K562 (cell line): ENCODE results near the gene TEDDM1. TPM values are rescaled to one million over a fixed set of nuclear protein-coding genes. Genes with fewer than 3 reads are reported as not detected.

ENCODE experiments used
- ATAC-seq: fragments of 200-7000 bp; cut with Tn5 transposase; 3 replicates; pipeline ENCODE4 v1.9.1; 2020; ENCODE audit warnings: moderate library complexity
- BruUV-seq: library from RNA; stranded (reverse); fragments of 400-500 nt; replicated peaks from 2 replicates; lab custom pipeline; 2021; lab: Mats Ljungman, UMichigan
- CTCF ChIA-PET: fragments of 300-600 bp; formaldehyde crosslinking; extraction: SDS; loops from one replicate; lab custom pipeline; 2021; ENCODE audit warnings: low intra/inter-chr PET ratio; lab: Yijun Ruan, JAX
- POLR2A ChIA-PET: fragments of 300-600, 350-650 bp; sonication (Branson Sonifier 250); formaldehyde crosslinking; extraction: SDS; loops from one replicate; lab custom pipeline; 2021; ENCODE audit warnings: antibody characterized with exemption, inconsistent platforms; lab: Yijun Ruan, JAX
- DNase-seq, 4 experiments: peaks; one replicate each; pipeline versions ENCODE4 v3.0.0 to v3.0.0-alpha.2; 2011 to 2018; ENCODE audit warnings: low spot score in 3 of 4, mixed read lengths in 3 of 4; ENCODE audit errors: extremely low read depth in 1 of 4
- FAIRE-seq: peaks from 2 replicates; lab custom pipeline; 2011; peaks lifted over from hg19 to GRCh38; lab: Jason Lieb, UNC
- H2AFZ ChIP-seq: 2 replicates; pipeline ENCODE4 v1.6.0; 2011; ENCODE audit warnings: low read depth, low read length, control low read depth, inconsistent platforms
- H3K27ac ChIP-seq: fragments of 200-600 bp; 3 replicates; pipeline ENCODE4 v1.8.0; 2011; ENCODE audit warnings: low read depth, mild to moderate bottlenecking, control low read depth, inconsistent platforms, low read length, moderate library complexity, mixed read lengths; ENCODE audit errors: extremely low read depth
- H3K27me3 ChIP-seq, 2 experiments: fragments of 300-600 bp in 1 of 2; 2 replicates in 1 of 2; 3 replicates in 1 of 2; pipeline versions ENCODE4 v1.6.0 to v1.8.0; 2011; ENCODE audit warnings: inconsistent platforms in 2 of 2, low read length in 2 of 2, mild to moderate bottlenecking in 1 of 2, mixed read lengths in 1 of 2, moderate library complexity in 1 of 2; ENCODE audit not compliant: control insufficient read depth in 2 of 2, insufficient read depth in 2 of 2
- H3K36me3 ChIP-seq: fragments of 300-600 bp; 3 replicates; pipeline ENCODE4 v1.8.0; 2011; ENCODE audit warnings: mild to moderate bottlenecking, low read length, inconsistent platforms; ENCODE audit not compliant: control insufficient read depth, insufficient read depth
- H3K4me1 ChIP-seq, 2 experiments: fragments of 200-600 bp in 1 of 2; replicated peaks in 1 of 2; 2 replicates in 1 of 2; 3 replicates in 1 of 2; pipeline versions ENCODE4 v1.5.1 to v1.8.0; 2011; ENCODE audit warnings: inconsistent platforms in 2 of 2, low read length in 2 of 2, mild to moderate bottlenecking in 1 of 2, mixed read lengths in 1 of 2, moderate library complexity in 1 of 2; ENCODE audit not compliant: control insufficient read depth in 2 of 2, insufficient read depth in 2 of 2
- H3K4me2 ChIP-seq: 2 replicates; pipeline ENCODE4 v1.6.1; 2011; ENCODE audit warnings: low read length, control low read depth, inconsistent platforms, mixed read lengths; ENCODE audit not compliant: insufficient read depth
- H3K4me3 ChIP-seq: fragments of 200-600 bp; sonication (generic), shearing (Covaris generic); 2 replicates; pipeline ENCODE4 v1.5.1; 2016; ENCODE audit warnings: control low read depth, inconsistent platforms
- H3K79me2 ChIP-seq: fragments of 200-600 bp; 3 replicates; pipeline ENCODE4 v1.8.0; 2011; ENCODE audit warnings: low read length, inconsistent platforms; ENCODE audit not compliant: control insufficient read depth, insufficient read depth
- H3K9ac ChIP-seq, 2 experiments: 2 replicates each; pipeline versions ENCODE4 v1.6.0 to v1.6.1; 2011; ENCODE audit warnings: low read depth in 2 of 2, low read length in 2 of 2, control low read depth in 1 of 2, inconsistent platforms in 1 of 2, mild to moderate bottlenecking in 1 of 2, mixed read lengths in 1 of 2; ENCODE audit not compliant: insufficient read depth in 1 of 2
- H3K9me1 ChIP-seq: one replicate; pipeline ENCODE4 v1.6.0; 2011; ENCODE audit warnings: inconsistent platforms, mild to moderate bottlenecking, low read length, moderate library complexity; ENCODE audit not compliant: control insufficient read depth, insufficient read depth
- H3K9me3 ChIP-seq: replicated peaks from 2 replicates; pipeline ENCODE4 v1.5.1; 2011; ENCODE audit warnings: low read depth, low read length, inconsistent platforms; ENCODE audit not compliant: control insufficient read depth, insufficient read depth
- H4K20me1 ChIP-seq: replicated peaks from 2 replicates; pipeline ENCODE4 v1.6.1; 2011; ENCODE audit warnings: low read length, inconsistent platforms, mixed read lengths; ENCODE audit not compliant: control insufficient read depth, insufficient read depth
- DDX20 ChIP-seq: fragments of 450-650 bp; IDR thresholded peaks from 2 replicates; pipeline ENCODE4 v1.6.1; 2016; ENCODE audit warnings: missing genetic modification characterization, low read depth, mild to moderate bottlenecking, missing compliant biosample characterization, moderate library complexity
- E2F4 ChIP-seq: sonication (generic); formaldehyde crosslinking; IDR thresholded peaks from 2 replicates; pipeline ENCODE4 v1.8.0; 2022; ENCODE audit warnings: mild to moderate bottlenecking, low read depth, missing genetic modification reagents
- GABPB2 ChIP-seq: fragments of 250-450 bp; sonication (Bioruptor Pico); conservative IDR thresholded peaks from 2 replicates; pipeline ENCODE4 v1.5.1; 2021; ENCODE audit warnings: mild to moderate bottlenecking
- HOXB6 ChIP-seq: fragments of 250-450 bp; sonication (Bioruptor Pico); IDR thresholded peaks from 2 replicates; pipeline ENCODE4 v1.5.1; 2022; ENCODE audit warnings: mild to moderate bottlenecking, borderline replicate concordance
- PTBP1 ChIP-seq: fragments of 200-400 bp; formaldehyde crosslinking; IDR thresholded peaks from 2 replicates; pipeline ENCODE4 v1.6.1; 2017; ENCODE audit warnings: low read depth, low read length
- SP1 ChIP-seq: sonication (generic); formaldehyde crosslinking; IDR thresholded peaks from 2 replicates; pipeline ENCODE4 v1.8.1; 2022; ENCODE audit warnings: mild to moderate bottlenecking, missing genetic modification reagents
- TCF3 ChIP-seq: sonication (generic); formaldehyde crosslinking; IDR thresholded peaks from 2 replicates; pipeline ENCODE4 v1.4.0; 2020; ENCODE audit warnings: mild to moderate bottlenecking, missing genetic modification reagents
- TEAD4 ChIP-seq, 2 experiments: sonication (generic) in 1 of 2; formaldehyde crosslinking in 1 of 2; IDR thresholded peaks; 2 replicates each; pipeline versions ENCODE4 v1.6.1 to v1.8.0; 2012 to 2022; ENCODE audit warnings: borderline replicate concordance in 1 of 2, inconsistent platforms in 1 of 2, low read length in 1 of 2, mild to moderate bottlenecking in 1 of 2, missing genetic modification reagents in 1 of 2
- THRA ChIP-seq: fragments of 450-650 bp; IDR thresholded peaks from 2 replicates; pipeline ENCODE4 v1.6.1; 2017; ENCODE audit warnings: mild to moderate bottlenecking, moderate library complexity
- ZBTB11 ChIP-seq, 3 experiments: fragments of 200-800 bp in 1 of 3; fragments of 250-450 bp in 1 of 3; fragments of 450-650 bp in 1 of 3; sonication (Bioruptor Pico) in 1 of 3; sonication (Bioruptor generic) in 1 of 3; formaldehyde crosslinking in 1 of 3; IDR thresholded peaks; 2 replicates each; pipeline versions ENCODE4 v1.6.1 to v1.8.0; 2016 to 2022; ENCODE audit warnings: mild to moderate bottlenecking in 2 of 3, missing genetic modification characterization in 2 of 3, missing compliant biosample characterization in 1 of 3, moderate library complexity in 1 of 3
- ZEB2 ChIP-seq: fragments of 450-650 bp; IDR thresholded peaks from 2 replicates; pipeline ENCODE4 v1.6.1; 2016
- ZNF253 ChIP-seq: fragments of 250-450 bp; sonication (Bioruptor Pico); conservative IDR thresholded peaks from 2 replicates; pipeline ENCODE4 v1.6.1; 2021; ENCODE audit warnings: mild to moderate bottlenecking
- ZNF512 ChIP-seq: IDR thresholded peaks from 2 replicates; pipeline ENCODE4 v1.6.1; 2016; ENCODE audit warnings: missing genetic modification characterization, missing compliant biosample characterization
- WGBS: fragments of 100-300 bp; shearing (Covaris generic); methylation state at CpG from one replicate; pipeline ENCODE4 v1.1.6; 2016; ENCODE audit warnings: low coverage, mixed read lengths; ENCODE audit not compliant: insufficient coverage; ENCODE audit errors: missing lambda C conversion rate; 5-methylcytosine and 5-hydroxymethylcytosine counted together
- in situ Hi-C: fragments of 300-500 bp; cut with MboI; formaldehyde crosslinking; loops from 4 replicates; pipeline ENCODE4 v1.15.0; 2018; ENCODE audit warnings: inconsistent platforms, mixed read lengths
- intact Hi-C: fragments of 100-400 bp; cut with micrococcal nuclease; formaldehyde crosslinking; loops from 2 replicates; pipeline ENCODE4 v1.14.2; 2022
- polyA plus RNA-seq, 8 experiments: library from polyadenylated mRNA; depleted of rRNA in 4 of 8; stranded (reverse) in 5 of 8; unstranded in 3 of 8; fragments of >200 nt; fragmentation: Nextera tagmentation in 2 of 8; fragmentation: Illumina TruSeq in 1 of 8; extraction: Ambion mirVana in 2 of 8; extraction: Trizol in 1 of 8; gene quantifications; 2 replicates each; pipeline versions ENCODE4 v1.2.1 to v1.2.3, GENCODE V29; 2011 to 2014; ENCODE audit warnings: inconsistent platforms in 1 of 8, missing spikeins in 1 of 8
- total RNA-seq, 7 experiments: library from RNA; depleted of rRNA in 6 of 7; stranded (reverse); fragments of >200 nt in 6 of 7; fragmentation: Illumina TruSeq in 2 of 7; extraction: Trizol in 2 of 7; gene quantifications; 2 replicates each; pipeline versions ENCODE4 v1.2.1 to v1.2.3, GENCODE V29; 2011 to 2021; ENCODE audit warnings: low replicate concordance in 1 of 7

The TEDDM1 gene
- total and polyA plus RNA-seq, 9 of the 15 experiments (the other 6 are each of a cell fraction or from before 2014, with no cell fraction given): not detected

GRCh38 chr1:182431278-182431677 is 30.8 kb upstream of the TEDDM1 start:
- DNase-seq (no peak), ATAC-seq (peak; percentile 49), FAIRE-seq (no peak)
- in situ Hi-C loops (no loop called here), intact Hi-C loops (no loop called here)
- Histone ChIP-seq H3K4me1 (peaks cover 9 to 10% of the 10 kb centered on the region in 2 experiments), H3K4me2 (peak overlapping the region; percentile 12; the same call in 1 of the 2 replicates), H3K9me3 (no peaks in the 10 kb centered on the region), H3K4me3 (no peak overlapping the region), H3K9ac (peak overlapping the region in 1 of 2 experiments; percentile 31; a peak in 1 of 4 replicates), H3K27me3 (peaks cover 20 to 27% of the 10 kb centered on the region in 2 experiments; a peak in 4 of 5 replicates), H3K79me2 (no peaks in the 10 kb centered on the region), H3K36me3 (no peaks in the 10 kb centered on the region), H3K9me1 (no peaks in the 10 kb centered on the region), H4K20me1 (no peaks in the 10 kb centered on the region), H3K27ac (no peak overlapping the region), H2AFZ (peak overlapping the region; percentile 44)
- TF ChIP-seq ZBTB11 (CRISPR knock-in tag; IDR thresholded peaks at IDR 0.05) (0 out of 6 replicates have a peak, but pooled peaks of 1 of the 3 experiments have one; percentile 10), GABPB2 (CRISPR knock-in tag) (no peak), DDX20 (no peak), TCF3 (CRISPR knock-in tag) (no peak), HOXB6 (CRISPR knock-in tag) (no peak), ZNF512 (tag) (peak; percentile 64), TEAD4 (IDR thresholded peaks at IDR 0.05; ENCODE audit: low read length) (no peak; the same call in 1 of the 2 replicates), TEAD4 (CRISPR knock-in tag; IDR thresholded peaks at IDR 0.05; ENCODE audit: borderline replicate concordance) (no peak), ZNF253 (no peak), PTBP1 (no peak), ZEB2 (no peak), THRA (no peak), E2F4 (CRISPR knock-in tag) (no peak), SP1 (no peak)
- 14% methylated on average over 7 of the region's 7 CpGs for WGBS
- ChIA-PET POLR2A (interaction anchor here (0.6 to 1.9 kb wide), 5 partner anchors 31 to 229 kb away, joined by 3 to 6 read pairs (median 4); partner anchors contain the start of genes GLUL and TEDDM1), CTCF (no interaction called here)
- BruUV-seq: no TSS peak
